Measurements from ENCODE around the gene SLC32A1. TPM values are rescaled to one million over a fixed set of nuclear protein-coding genes. Genes with fewer than 3 reads are reported as not detected.

SLC32A1 gene
- total and polyA plus RNA-seq, 2 of the 13 experiments (the other 11 are each of a cell fraction or from before 2014, with no cell fraction given), result not detected

DNA sequence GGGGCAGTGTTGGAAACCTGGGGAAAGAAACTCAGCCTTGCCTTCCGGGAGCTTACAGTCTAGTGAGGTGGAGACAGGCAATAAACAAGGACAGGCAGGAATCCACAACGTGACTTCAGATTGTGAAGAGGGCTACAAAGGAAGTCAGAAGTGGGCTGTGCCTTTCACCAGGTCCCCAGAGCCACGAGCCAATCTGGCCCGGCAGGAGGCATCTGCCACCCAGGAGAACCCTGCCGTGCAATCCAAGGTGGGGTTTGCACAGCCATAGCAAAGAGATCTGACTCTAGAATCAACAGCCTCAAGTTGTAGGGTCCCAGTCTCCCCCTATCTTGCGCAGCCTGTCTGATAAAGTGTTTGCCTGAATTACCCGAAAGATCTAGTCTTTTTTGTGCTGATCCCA, 5.5 kb downstream of the SLC32A1 start:
- no peak for FAIRE-seq
- CTCF ChIA-PET (ENCODE audit: low intra/inter-chr PET ratio, low total read pairs), result interaction anchor here (2.7 kb wide), 1 partner anchor 83 kb away, joined by 34 read pairs; no protein-coding TSS in a partner anchor

More for the DNA sequence above, 5.5 kb downstream of the SLC32A1 start:
- Histone ChIP-seq H3K4me3 (replicated peaks in 1 of 3; ENCODE audit: insufficient read depth in 1 of 3, low read depth in 2 of 3, low read length in 3 of 3) (no peak overlapping the region), H3K4me1 (ENCODE audit: insufficient read depth, low read length) (peaks cover 15% of the 10 kb centered on the region), H3K9me3 (ENCODE audit: low read length) (no peaks in the 10 kb centered on the region), H3K9ac (ENCODE audit: insufficient read depth, low read depth, low read length) (no peak overlapping the region), H3K4me2 (ENCODE audit: low read depth, low read length) (no peak overlapping the region), H4K20me1 (ENCODE audit: insufficient read depth, low read length) (peaks cover 5% of the 10 kb centered on the region; the same call in 1 of the 2 replicates), H2AFZ (ENCODE audit: low read length) (no peak overlapping the region), H3K79me2 (ENCODE audit: insufficient read depth, low read length) (no peaks in the 10 kb centered on the region), H3K36me3 (replicated peaks in 1 of 2; ENCODE audit: control insufficient read depth in 1 of 2, insufficient read depth in 2 of 2, low read length in 2 of 2) (no peaks in the 10 kb centered on the region), H3K27ac (ENCODE audit: extremely low read length, insufficient read depth, low read length) (no peak overlapping the region), H3K27me3 (ENCODE audit: control insufficient read depth in 1 of 2, insufficient read depth in 2 of 2, low read length in 2 of 2) (peaks cover 39 to 86% of the 10 kb centered on the region in 2 experiments)
- 35% methylated on average over 5 of the region's 7 CpGs for WGBS (ENCODE audit: low lambda C conversion rate)
- BruUV-seq (replicated peaks), result no TSS peak
- DNase-seq (ENCODE audit: low spot score), result no peak
- TF ChIP-seq EZH2 (conservative IDR thresholded peaks at IDR 0.05; ENCODE audit: low read depth, low read length) (peak; percentile 47; the same call in 1 of the 2 replicates), ZNF235 (CRISPR knock-in tag; IDR thresholded peaks at IDR 0.05; ENCODE audit: borderline replicate concordance) (0 out of 2 replicates have a peak, but pooled peaks have one; percentile 18), CTCF (CRISPR knock-in tag; IDR thresholded peaks at IDR 0.05) (no peak)
- in situ Hi-C loops (cut with HindIII; ENCODE audit: extremely low pct_ligation_motif_present, low pct_unique_long_range_greater_than_20kb) (loop anchor here (5.0 to 25.0 kb wide), 2 partner anchors 82 to 292 kb away; partner anchors contain the start of gene SNHG17), intact Hi-C loops (cut with micrococcal nuclease; ENCODE audit: unreplicated experiment) (loop anchor here (2.0 to 5.0 kb wide), 2 partner anchors 71 to 163 kb away; no protein-coding TSS in a partner anchor)
- POLR2A ChIA-PET, result no interaction called here
- ATAC-seq, result no peak
